Measurements from ENCODE around the gene MCF2L.
A peak's percentile ranks its signal among the peaks of the same experiment; 100 is the strongest.

The MCF2L gene

GRCh38 chr13:113013878-113014751 is 45.1 kb downstream of the MCF2L start:
- peak in 10 of 58 donors; percentile 26 to 55 (median 38) for DNase-seq

- no peak for DNase-seq
These were observed 46.0 kb downstream of the MCF2L start for GRCh38 chr13:113014752-113015745.

- no peak for DNase-seq
These were observed 47.0 kb downstream of the MCF2L start for GRCh38 chr13:113015826-113016525.

- DNase-seq, result no peak
These were observed 47.7 kb downstream of the MCF2L start for GRCh38 chr13:113016526-113017295.

- DNase-seq, result no peak
These were observed 48.6 kb downstream of the MCF2L start for GRCh38 chr13:113017506-113018215.

GRCh38 chr13:113018676-113019465 is 49.9 kb downstream of the MCF2L start:
- DNase-seq, result no peak

GRCh38 chr13:113020323-113021080 is 51.5 kb downstream of the MCF2L start:
- DNase-seq, result no peak

- DNase-seq, result no peak
These were observed 52.4 kb downstream of the MCF2L start for GRCh38 chr13:113021391-113021790.

- no peak for DNase-seq
These were observed 52.8 kb downstream of the MCF2L start for GRCh38 chr13:113021811-113022210.

GRCh38 chr13:113022391-113022744 is 53.4 kb downstream of the MCF2L start:
- no peak for DNase-seq

- DNase-seq, result peak in 1 of 58 donors; percentile 32
These were observed 53.9 kb downstream of the MCF2L start for GRCh38 chr13:113022745-113023574.

- no peak for DNase-seq
These were observed 54.8 kb downstream of the MCF2L start for GRCh38 chr13:113023694-113024430.

- DNase-seq, result no peak
These were observed 55.5 kb downstream of the MCF2L start for GRCh38 chr13:113024466-113024865.

GRCh38 chr13:113026391-113026910 is 57.4 kb downstream of the MCF2L start:
- no peak for DNase-seq

GRCh38 chr13:113027095-113027494 is 58.1 kb downstream of the MCF2L start:
- DNase-seq, result no peak

GRCh38 chr13:113027566-113027965 is 58.6 kb downstream of the MCF2L start:
- DNase-seq, result no peak

Measured in anterior cingulate cortex (tissue), 58 donors.